Retina (tissue), 1 donor: Measurements from ENCODE around the gene CERKL.

ENCODE experiments used
- DNase-seq: peaks from one replicate; pipeline ENCODE4 v3.0.0-alpha.2; 2016

CERKL gene

GRCh38 chr2:181499231-181499630 lies 157.7 kb downstream of the CERKL start:
- no peak for DNase-seq
